ENCODE results near the gene PRKN. TPM values are rescaled to one million over a fixed set of nuclear protein-coding genes. Genes with fewer than 3 reads are reported as not detected.

Gene PRKN
- total RNA-seq, 1 experiment from 2014 or later: 1.2 TPM

DNA sequence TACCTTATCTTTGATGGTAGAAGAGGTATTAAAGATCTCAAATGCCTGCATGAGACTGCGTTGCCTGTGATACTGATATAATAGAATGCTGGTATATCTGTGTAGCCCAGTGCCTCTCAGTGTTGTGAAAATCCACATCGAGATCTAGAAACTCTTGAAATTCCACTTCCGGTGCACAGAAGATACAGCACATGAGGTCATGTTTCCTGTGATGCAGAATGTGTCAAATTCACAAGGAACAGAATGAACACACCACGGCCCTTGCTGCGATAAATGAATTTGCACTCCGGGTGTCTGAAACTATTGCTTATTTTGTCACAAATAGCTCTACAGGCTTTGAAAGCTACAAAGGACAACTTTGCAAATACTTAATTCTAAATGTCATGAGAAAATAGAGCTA lies 765.8 kb downstream of the PRKN start:
- Histone ChIP-seq H3K9me3 (ENCODE audit: low read depth, low read length, poor library complexity, severe bottlenecking) (no peaks in the 10 kb centered on the region), H3K4me1 (ENCODE audit: insufficient read depth, low read length, poor library complexity, severe bottlenecking) (no peaks in the 10 kb centered on the region), H3K36me3 (ENCODE audit: insufficient read depth, low read length, poor library complexity, severe bottlenecking) (no peaks in the 10 kb centered on the region), H3K27ac (ENCODE audit: low read depth, low read length, poor library complexity, severe bottlenecking) (no peak overlapping the region), H3K27me3 (replicated peaks; ENCODE audit: insufficient read depth, low read depth, low read length, poor library complexity) (no peaks in the 10 kb centered on the region), H3K4me3 (ENCODE audit: low read depth, low read length, poor library complexity, severe bottlenecking) (no peak overlapping the region)
- TF ChIP-seq CTCF (conservative IDR thresholded peaks at IDR 0.05; ENCODE audit: low read depth, low read length) (no peak), EZH2 (IDR thresholded peaks at IDR 0.05; ENCODE audit: borderline replicate concordance, low read depth, low read length, poor library complexity, severe bottlenecking) (no peak)
- POLR2A ChIA-PET (ENCODE audit: low non-redundant PET): no interaction called here
- CTCF ChIA-PET: no interaction called here
- no TSS peak for BruUV-seq (replicated peaks)
- DNase-seq (ENCODE audit: low spot score): no peak
- intact Hi-C loops (cut with micrococcal nuclease; ENCODE audit: unreplicated experiment): no loop called here

DNA sequence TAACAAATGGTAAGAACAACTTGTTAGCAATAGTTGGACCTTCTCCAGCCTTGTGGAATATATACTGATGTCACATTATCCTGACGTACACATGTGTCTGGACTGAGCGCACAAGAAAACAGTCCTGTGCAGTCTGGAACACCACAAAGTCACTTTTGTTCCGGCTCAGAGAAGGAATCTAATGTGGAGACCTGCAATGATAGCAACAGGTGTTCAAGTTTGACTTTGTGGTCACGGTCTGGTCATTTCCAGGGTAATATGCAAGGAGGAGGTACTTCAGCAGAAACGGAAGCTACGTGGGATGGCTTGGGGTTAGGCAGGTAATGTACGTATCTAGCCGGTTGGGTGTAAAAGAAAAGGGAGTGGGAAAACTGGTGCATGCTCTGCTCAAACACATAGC lies 766.5 kb downstream of the PRKN start:
- POLR2A ChIA-PET (ENCODE audit: low non-redundant PET): no interaction called here
- intact Hi-C loops (cut with micrococcal nuclease; ENCODE audit: unreplicated experiment): no loop called here
- DNase-seq (ENCODE audit: low spot score): no peak
- no peak overlapping the region for H3K27ac ChIP-seq (ENCODE audit: low read depth, low read length, poor library complexity, severe bottlenecking)
- no peaks in the 10 kb centered on the region for H3K4me1 ChIP-seq (ENCODE audit: insufficient read depth, low read length, poor library complexity, severe bottlenecking)
- no peaks in the 10 kb centered on the region for H3K36me3 ChIP-seq (ENCODE audit: insufficient read depth, low read length, poor library complexity, severe bottlenecking)
- H3K27me3 ChIP-seq (replicated peaks; ENCODE audit: insufficient read depth, low read depth, low read length, poor library complexity): no peaks in the 10 kb centered on the region
- no peaks in the 10 kb centered on the region for H3K9me3 ChIP-seq (ENCODE audit: low read depth, low read length, poor library complexity, severe bottlenecking)
- no peak overlapping the region for H3K4me3 ChIP-seq (ENCODE audit: low read depth, low read length, poor library complexity, severe bottlenecking)
- CTCF ChIA-PET: no interaction called here
- no TSS peak for BruUV-seq (replicated peaks)
- TF ChIP-seq CTCF (conservative IDR thresholded peaks at IDR 0.05; ENCODE audit: low read depth, low read length) (no peak), EZH2 (IDR thresholded peaks at IDR 0.05; ENCODE audit: borderline replicate concordance, low read depth, low read length, poor library complexity, severe bottlenecking) (no peak)

GRCh38 chr6:161959072-161959471 lies 768.5 kb downstream of the PRKN start:
- Histone ChIP-seq H3K27ac (ENCODE audit: low read depth, low read length, poor library complexity, severe bottlenecking) (no peak overlapping the region), H3K36me3 (ENCODE audit: insufficient read depth, low read length, poor library complexity, severe bottlenecking) (no peaks in the 10 kb centered on the region), H3K4me1 (ENCODE audit: insufficient read depth, low read length, poor library complexity, severe bottlenecking) (no peaks in the 10 kb centered on the region), H3K4me3 (ENCODE audit: low read depth, low read length, poor library complexity, severe bottlenecking) (no peak overlapping the region), H3K27me3 (replicated peaks; ENCODE audit: insufficient read depth, low read depth, low read length, poor library complexity) (no peaks in the 10 kb centered on the region), H3K9me3 (ENCODE audit: low read depth, low read length, poor library complexity, severe bottlenecking) (no peaks in the 10 kb centered on the region)
- POLR2A ChIA-PET (ENCODE audit: low non-redundant PET): no interaction called here
- DNase-seq (ENCODE audit: low spot score): no peak
- TF ChIP-seq EZH2 (IDR thresholded peaks at IDR 0.05; ENCODE audit: borderline replicate concordance, low read depth, low read length, poor library complexity, severe bottlenecking) (no peak), CTCF (conservative IDR thresholded peaks at IDR 0.05; ENCODE audit: low read depth, low read length) (no peak)
- CTCF ChIA-PET: no interaction called here
- intact Hi-C loops (cut with micrococcal nuclease; ENCODE audit: unreplicated experiment): no loop called here
- no TSS peak for BruUV-seq (replicated peaks)

Measured in A673 (cell line).